Activated T-helper 17 cell treated with anti-CD3 and anti-CD28 coated beads, Interleukin-2, amount 50 U/mL, for 72 hours (primary cell): ENCODE measurements around the gene UBAP1. TPM values are rescaled to one million over a fixed set of nuclear protein-coding genes. Genes with fewer than 3 reads are reported as not detected.
A peak's percentile ranks its signal among the peaks of the same experiment; 100 is the strongest.
"Not testable (repeated sequence)": the region's sequence is repeated elsewhere in the genome, so short reads cannot be mapped to it uniquely, and the experiment has no call there.

Experiments used
- ATAC-seq: fragments of 150-1000 bp; cut with Tn5 transposase; replicated peaks from 2 replicates; pipeline ENCODE4 v1.10.0; 2021; ENCODE audit warnings: mild to moderate bottlenecking, moderate library complexity
- H3K27ac Mint-ChIP-seq: one replicate; pipeline ENCODE4 v1.8.0; 2022; ENCODE audit warnings: mixed read lengths
- H3K27me3 Mint-ChIP-seq: one replicate; pipeline ENCODE4 v1.8.0; 2022; ENCODE audit warnings: mixed read lengths
- H3K36me3 Mint-ChIP-seq: one replicate; pipeline ENCODE4 v1.8.0; 2022; ENCODE audit warnings: low read depth, mild to moderate bottlenecking, mixed read lengths
- H3K4me1 Mint-ChIP-seq: one replicate; pipeline ENCODE4 v1.8.0; 2022; ENCODE audit warnings: mixed read lengths
- H3K4me3 Mint-ChIP-seq: one replicate; pipeline ENCODE4 v1.8.0; 2022; ENCODE audit warnings: mild to moderate bottlenecking, mixed read lengths
- H3K9me3 Mint-ChIP-seq: one replicate; pipeline ENCODE4 v1.8.0; 2022; ENCODE audit warnings: mixed read lengths
- total RNA-seq, 2 donors: library from RNA; stranded (reverse); gene quantifications; one replicate each; pipeline ENCODE4 v1.2.3, GENCODE V29; 2022

UBAP1 gene
- total RNA-seq, result 10 to 100 TPM; 39.7 to 46.5 TPM

GRCh38 chr9:34178436-34179212, at the start of gene UBAP1:
UBAP1 (plus strand) TSS chr9:34179043; CDS start chr9:34220915, 41,872 bp downstream.
- Mint-ChIP-seq H3K36me3 (peaks cover 28% of the 10 kb centered on the region), H3K27me3 (no peaks in the 10 kb centered on the region), H3K4me1 (no peaks in the 10 kb centered on the region), H3K9me3 (no peaks in the 10 kb centered on the region), H3K4me3 (peak within 1 kb of the TSS; percentile 93), H3K27ac (peak within 1 kb of the TSS; percentile 97)
- peak; percentile 99 for ATAC-seq

GRCh38 chr9:34131571-34131970, 47.3 kb upstream of the UBAP1 start:
- ATAC-seq, result no peak
- Mint-ChIP-seq H3K27me3 (no peaks in the 10 kb centered on the region), H3K27ac (no peak overlapping the region), H3K4me1 (no peaks in the 10 kb centered on the region), H3K9me3 (no peaks in the 10 kb centered on the region), H3K36me3 (no peaks in the 10 kb centered on the region), H3K4me3 (no peak overlapping the region)

DNA sequence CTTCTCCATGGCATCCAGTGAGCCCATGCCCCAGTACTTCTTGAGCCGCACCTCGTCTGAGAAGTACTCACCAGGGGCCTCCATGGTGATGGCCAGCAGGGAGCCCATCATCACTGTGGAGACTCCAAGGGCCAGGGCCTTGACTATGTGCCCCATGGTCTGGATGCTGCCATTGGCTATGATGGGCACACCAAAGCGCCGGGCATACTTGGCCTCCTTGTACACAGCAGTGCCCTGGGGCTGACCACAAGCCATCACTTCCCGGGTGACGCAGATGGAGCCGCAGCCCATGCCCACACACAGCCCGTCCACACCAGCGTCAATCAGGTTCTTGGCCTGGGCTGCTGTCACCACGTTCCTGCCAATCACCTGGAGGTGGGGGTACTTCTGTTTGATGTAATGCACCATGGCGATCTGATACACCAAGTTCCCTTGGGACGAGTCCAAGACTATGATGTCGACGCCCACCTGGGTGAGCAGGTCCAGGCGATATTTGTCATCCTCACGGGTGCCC, 45.4 kb upstream of the UBAP1 start:
- no peaks in the 10 kb centered on the region for H3K27me3 Mint-ChIP-seq

GRCh38 chr9:34134521-34134920, 44.3 kb upstream of the UBAP1 start:
- Mint-ChIP-seq H3K27ac (no peak overlapping the region), H3K4me3 (no peak overlapping the region), H3K27me3 (no peaks in the 10 kb centered on the region), H3K4me1 (no peaks in the 10 kb centered on the region), H3K9me3 (no peaks in the 10 kb centered on the region), H3K36me3 (no peaks in the 10 kb centered on the region)
- no peak for ATAC-seq

More for the DNA sequence above, 45.4 kb upstream of the UBAP1 start:
- no peak overlapping the region for H3K4me3 Mint-ChIP-seq
- H3K4me1 Mint-ChIP-seq, result no peaks in the 10 kb centered on the region
- no peak overlapping the region for H3K27ac Mint-ChIP-seq
- ATAC-seq, result no peak
- H3K9me3 Mint-ChIP-seq, result no peaks in the 10 kb centered on the region
- no peaks in the 10 kb centered on the region for H3K36me3 Mint-ChIP-seq

DNA sequence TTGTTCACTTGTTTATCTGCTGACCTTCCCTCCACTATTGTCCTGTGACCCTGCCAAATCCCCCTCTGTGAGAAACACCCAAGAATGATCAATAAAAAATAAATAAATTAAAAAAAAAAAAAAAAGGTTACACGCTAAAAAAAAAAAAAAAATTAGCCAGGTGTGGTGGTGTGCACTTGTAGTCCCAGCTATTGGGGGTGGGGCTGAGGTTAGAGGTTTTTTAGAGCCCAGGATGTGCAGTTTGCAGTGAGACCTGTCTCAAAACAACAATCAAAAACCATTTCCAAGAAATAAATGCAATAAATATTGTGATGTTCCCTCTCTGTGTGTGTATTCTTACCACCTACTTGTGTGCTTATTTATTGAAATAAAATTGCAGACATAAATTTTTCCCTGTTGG, 40.2 kb upstream of the UBAP1 start:
- H3K27me3 Mint-ChIP-seq, H3K4me1 Mint-ChIP-seq, H3K36me3 Mint-ChIP-seq, ATAC-seq, H3K4me3 Mint-ChIP-seq, H3K9me3 Mint-ChIP-seq, H3K27ac Mint-ChIP-seq: not testable (repeated sequence)

DNA sequence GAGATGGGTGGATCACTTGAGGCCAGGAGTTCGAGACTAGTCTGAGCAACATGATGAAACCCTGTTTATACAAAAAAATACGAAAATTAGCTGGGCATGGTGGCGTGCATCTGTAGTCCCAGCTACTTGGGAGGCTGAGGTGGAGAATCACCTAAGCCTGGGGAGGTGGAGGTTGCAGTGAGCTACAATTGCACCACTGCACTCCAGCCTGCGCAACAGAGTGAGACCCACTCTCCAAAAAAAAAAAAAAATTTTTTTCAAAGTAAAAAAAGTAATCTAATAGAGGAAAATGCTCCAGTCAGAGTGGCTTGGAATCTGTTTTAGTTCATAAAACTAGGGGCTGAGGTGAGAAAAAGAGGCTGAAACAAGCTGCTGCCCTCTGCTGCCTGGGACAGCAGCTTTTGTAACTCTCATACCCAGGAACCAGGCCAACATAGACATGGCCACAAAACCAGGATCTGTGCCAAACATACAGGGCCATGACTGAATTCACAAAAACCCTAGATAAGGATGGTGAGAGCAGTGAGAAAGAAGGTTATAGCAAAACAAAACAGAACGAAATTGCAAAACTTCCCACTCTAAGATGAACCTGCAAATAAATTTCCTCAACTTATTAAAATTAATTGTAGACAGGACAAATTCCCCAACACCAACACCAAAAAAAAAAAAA, 39.2 kb upstream of the UBAP1 start:
- H3K4me1 Mint-ChIP-seq, result no peaks in the 10 kb centered on the region
- no peaks in the 10 kb centered on the region for H3K9me3 Mint-ChIP-seq
- ATAC-seq, result peak; percentile 34
- no peaks in the 10 kb centered on the region for H3K36me3 Mint-ChIP-seq
- no peaks in the 10 kb centered on the region for H3K27me3 Mint-ChIP-seq
- H3K4me3 Mint-ChIP-seq, result no peak overlapping the region
- H3K27ac Mint-ChIP-seq, result no peak overlapping the region

GRCh38 chr9:34140853-34141252, 38.0 kb upstream of the UBAP1 start:
- ATAC-seq, result no peak
- Mint-ChIP-seq H3K9me3 (no peaks in the 10 kb centered on the region), H3K4me3 (no peak overlapping the region), H3K4me1 (no peaks in the 10 kb centered on the region), H3K27ac (no peak overlapping the region), H3K27me3 (no peaks in the 10 kb centered on the region), H3K36me3 (no peaks in the 10 kb centered on the region)

DNA sequence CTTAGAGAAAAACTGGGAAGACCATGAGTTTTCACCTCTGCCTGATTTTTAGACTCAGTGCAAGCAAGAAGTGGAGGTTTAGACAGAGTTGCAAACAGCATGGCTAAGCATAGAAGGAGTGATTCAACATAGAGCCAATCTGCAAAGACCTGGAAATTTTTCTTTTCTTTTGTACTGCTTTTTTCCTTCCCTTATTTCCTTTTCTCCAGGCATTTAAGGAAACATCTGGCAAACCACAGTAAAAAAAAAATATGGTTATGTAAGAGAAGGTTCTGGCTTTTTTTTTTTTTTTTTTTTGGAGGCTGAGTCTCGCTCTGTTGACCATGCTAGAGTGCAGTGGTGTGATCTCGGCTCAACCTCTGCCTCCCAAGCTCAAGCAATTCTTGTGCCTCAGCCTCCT, 35.7 kb upstream of the UBAP1 start:
- no peak for ATAC-seq
- no peak overlapping the region for H3K27ac Mint-ChIP-seq
- no peaks in the 10 kb centered on the region for H3K4me1 Mint-ChIP-seq
- no peak overlapping the region for H3K4me3 Mint-ChIP-seq
- no peaks in the 10 kb centered on the region for H3K27me3 Mint-ChIP-seq
- H3K36me3 Mint-ChIP-seq, result no peaks in the 10 kb centered on the region
- H3K9me3 Mint-ChIP-seq, result no peaks in the 10 kb centered on the region

- ATAC-seq, result no peak
- H3K36me3 Mint-ChIP-seq, result no peaks in the 10 kb centered on the region
- no peak overlapping the region for H3K4me3 Mint-ChIP-seq
- no peaks in the 10 kb centered on the region for H3K4me1 Mint-ChIP-seq
- H3K9me3 Mint-ChIP-seq, result no peaks in the 10 kb centered on the region
- no peak overlapping the region for H3K27ac Mint-ChIP-seq
- H3K27me3 Mint-ChIP-seq, result peaks cover 3% of the 10 kb centered on the region
Observed at GRCh38 chr9:34145165-34145564, 33.7 kb upstream of the UBAP1 start.

DNA sequence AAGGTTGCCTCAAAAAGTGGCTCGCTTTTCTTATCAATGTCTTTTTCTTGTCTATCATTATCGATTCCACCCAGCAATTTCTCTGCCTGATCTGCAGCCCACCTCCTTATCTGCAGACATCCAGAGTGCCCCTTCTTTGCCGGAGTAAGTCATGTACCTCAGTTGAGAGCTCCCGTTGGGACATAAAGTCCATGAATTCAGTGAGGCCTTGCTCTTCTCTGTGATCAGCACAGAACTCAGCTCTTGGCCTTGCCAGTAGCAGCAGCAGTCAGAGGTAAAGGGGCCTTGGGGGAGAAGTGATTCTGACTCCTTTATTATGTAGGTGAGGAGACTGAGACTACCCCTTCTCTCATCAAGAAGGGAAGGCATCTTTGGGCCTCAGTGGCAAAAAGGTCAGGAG, 27.4 kb upstream of the UBAP1 start:
- H3K4me3 Mint-ChIP-seq, result no peak overlapping the region
- no peaks in the 10 kb centered on the region for H3K4me1 Mint-ChIP-seq
- peaks cover 3% of the 10 kb centered on the region for H3K27me3 Mint-ChIP-seq
- no peak overlapping the region for H3K27ac Mint-ChIP-seq
- no peaks in the 10 kb centered on the region for H3K36me3 Mint-ChIP-seq
- no peaks in the 10 kb centered on the region for H3K9me3 Mint-ChIP-seq
- no peak for ATAC-seq

GRCh38 chr9:34154057-34154456, 24.8 kb upstream of the UBAP1 start:
- no peak for ATAC-seq
- H3K27me3 Mint-ChIP-seq, result peaks cover 3% of the 10 kb centered on the region
- H3K27ac Mint-ChIP-seq, result no peak overlapping the region
- no peaks in the 10 kb centered on the region for H3K9me3 Mint-ChIP-seq
- H3K4me1 Mint-ChIP-seq, result no peaks in the 10 kb centered on the region
- H3K4me3 Mint-ChIP-seq, result no peak overlapping the region
- H3K36me3 Mint-ChIP-seq, result no peaks in the 10 kb centered on the region

GRCh38 chr9:34157318-34157717, 21.5 kb upstream of the UBAP1 start:
- H3K9me3 Mint-ChIP-seq, result no peaks in the 10 kb centered on the region
- H3K4me3 Mint-ChIP-seq, result no peak overlapping the region
- no peak for ATAC-seq
- no peaks in the 10 kb centered on the region for H3K36me3 Mint-ChIP-seq
- H3K4me1 Mint-ChIP-seq, result no peaks in the 10 kb centered on the region
- no peak overlapping the region for H3K27ac Mint-ChIP-seq
- no peaks in the 10 kb centered on the region for H3K27me3 Mint-ChIP-seq

GRCh38 chr9:34157898-34158297, 20.9 kb upstream of the UBAP1 start:
- Mint-ChIP-seq H3K9me3 (no peaks in the 10 kb centered on the region), H3K4me3 (no peak overlapping the region), H3K27ac (no peak overlapping the region), H3K4me1 (no peaks in the 10 kb centered on the region), H3K27me3 (no peaks in the 10 kb centered on the region), H3K36me3 (no peaks in the 10 kb centered on the region)
- ATAC-seq, result no peak

GRCh38 chr9:34158362-34158869, 20.4 kb upstream of the UBAP1 start:
- no peak overlapping the region for H3K4me3 Mint-ChIP-seq
- no peak overlapping the region for H3K27ac Mint-ChIP-seq
- peaks cover under 1% of the 10 kb centered on the region for H3K4me1 Mint-ChIP-seq
- no peaks in the 10 kb centered on the region for H3K27me3 Mint-ChIP-seq
- no peaks in the 10 kb centered on the region for H3K9me3 Mint-ChIP-seq
- no peak for ATAC-seq
- H3K36me3 Mint-ChIP-seq, result no peaks in the 10 kb centered on the region

- H3K27me3 Mint-ChIP-seq, result no peaks in the 10 kb centered on the region
- no peak for ATAC-seq
- H3K9me3 Mint-ChIP-seq, result no peaks in the 10 kb centered on the region
- H3K4me3 Mint-ChIP-seq, result no peak overlapping the region
- peaks cover 3% of the 10 kb centered on the region for H3K4me1 Mint-ChIP-seq
- no peak overlapping the region for H3K27ac Mint-ChIP-seq
- no peaks in the 10 kb centered on the region for H3K36me3 Mint-ChIP-seq
Observed at GRCh38 chr9:34163434-34163833, 15.4 kb upstream of the UBAP1 start.
